Measurements from ENCODE around the gene RBBP5.

Gene RBBP5

DNA sequence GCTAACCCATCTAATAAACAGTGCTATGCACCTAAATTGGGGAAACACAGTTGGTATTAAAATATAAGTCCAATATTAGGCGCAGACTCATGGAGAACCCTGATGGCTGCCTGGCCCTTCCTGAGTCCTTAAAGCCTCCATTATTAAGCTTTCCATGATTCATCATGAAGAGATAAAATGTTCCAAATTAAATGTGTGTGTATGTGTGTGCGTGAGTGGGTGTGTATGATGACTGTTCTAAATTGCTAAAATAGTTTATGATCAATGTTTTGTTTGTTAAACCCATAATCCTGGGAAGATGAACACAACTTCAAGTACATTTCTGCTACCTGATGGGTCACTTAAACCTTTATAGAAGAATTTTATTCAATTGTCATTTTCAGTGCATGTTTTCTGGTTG lies 6.3 kb upstream of the RBBP5 start:
- no peak for DNase-seq

DNA sequence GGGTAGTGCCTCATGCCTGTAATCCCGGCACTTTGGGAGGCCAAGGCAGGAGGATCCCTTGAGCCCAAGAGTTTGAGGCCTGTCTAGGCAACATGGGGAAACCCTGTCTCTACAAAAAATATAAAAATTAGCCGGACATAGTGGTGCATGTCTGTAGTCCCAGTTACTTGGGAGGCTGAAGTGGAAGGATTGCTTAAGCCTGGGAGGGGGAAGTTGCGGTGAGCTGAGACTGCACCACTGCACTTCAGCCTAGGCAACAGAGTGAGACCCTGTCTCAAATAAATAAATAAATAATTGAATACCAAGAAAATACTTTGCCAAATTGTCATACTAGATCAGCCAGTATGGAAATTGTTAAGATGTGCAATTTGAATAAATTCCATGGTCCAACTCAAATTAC lies 5.9 kb upstream of the RBBP5 start:
- no peak for DNase-seq

DNA sequence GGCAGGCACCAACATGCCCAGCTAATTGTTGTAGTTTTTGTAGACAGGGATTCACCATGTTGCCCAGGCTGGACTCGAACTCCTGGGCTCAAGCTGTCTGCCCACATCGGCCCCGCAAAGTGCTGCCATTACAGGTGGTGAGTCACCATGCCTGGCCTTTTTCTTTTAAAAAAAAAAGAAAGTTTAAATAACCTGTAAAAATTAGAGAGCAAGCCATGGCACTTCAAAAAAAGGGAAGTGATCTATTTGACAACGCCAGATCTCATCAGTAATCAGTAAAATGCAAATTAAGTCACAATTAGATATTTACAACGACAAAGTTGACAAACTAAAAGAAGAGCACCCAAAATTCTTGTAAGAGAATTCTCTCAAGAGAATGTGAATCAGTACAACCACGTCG lies 2.9 kb upstream of the RBBP5 start:
- DNase-seq = no peak

DNA sequence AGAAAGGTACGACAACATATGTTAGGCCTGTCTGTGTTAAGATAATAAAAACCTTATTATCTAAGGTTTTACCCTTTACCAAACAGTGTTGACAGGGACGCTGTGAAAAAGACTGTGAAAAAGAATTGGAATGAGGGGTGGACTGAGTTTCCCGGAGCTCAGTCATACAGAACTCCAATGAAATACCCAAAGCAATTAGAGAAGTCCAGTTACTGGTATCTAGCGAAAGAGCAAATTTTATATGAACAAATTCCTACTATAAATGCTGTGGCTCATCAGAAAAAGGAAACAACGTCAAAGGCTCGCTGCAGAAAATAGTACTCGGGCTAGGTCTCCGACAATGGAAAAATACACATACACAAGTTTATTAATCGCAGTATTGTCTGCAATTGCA lies 708 bp upstream of the RBBP5 start:
- no peak for DNase-seq

DNA sequence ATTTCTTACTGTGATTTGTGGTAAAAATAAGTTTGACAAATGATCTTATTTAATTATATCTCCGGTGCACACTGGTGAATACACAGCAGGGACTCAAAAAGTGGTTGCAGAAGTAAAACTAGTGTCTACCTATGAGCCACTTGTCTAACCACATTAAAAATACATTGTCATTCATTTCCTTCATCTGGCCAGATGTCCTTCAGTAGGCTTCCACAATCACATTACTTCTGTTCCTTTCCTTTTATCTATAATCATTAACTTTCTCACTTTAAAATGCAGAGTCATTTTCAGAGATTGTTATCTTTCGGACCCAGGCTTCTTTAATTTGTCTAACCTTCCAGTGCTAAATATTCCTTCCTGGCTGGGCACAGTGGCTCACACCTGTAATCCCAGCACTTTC lies 3.0 kb downstream of the RBBP5 start:
- DNase-seq = no peak

DNA sequence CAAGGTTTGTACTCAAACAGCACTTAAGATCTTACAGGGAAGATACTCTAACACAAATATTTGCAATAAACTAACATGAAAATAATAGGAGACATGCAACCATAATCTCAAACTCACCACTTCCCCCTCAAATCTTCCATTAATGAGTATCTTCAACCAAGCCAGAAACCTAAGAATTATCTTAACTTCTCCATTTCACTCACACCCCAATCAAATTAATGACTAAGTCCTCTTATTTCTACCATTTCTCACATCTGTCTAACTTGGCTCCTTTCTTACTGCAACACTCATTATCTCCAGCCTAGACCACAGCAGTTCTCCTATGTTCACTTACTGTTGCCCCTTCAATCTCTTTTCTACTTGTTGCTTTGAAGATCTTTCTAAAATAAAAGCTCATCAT lies 10.4 kb downstream of the RBBP5 start:
- DNase-seq = no peak

DNA sequence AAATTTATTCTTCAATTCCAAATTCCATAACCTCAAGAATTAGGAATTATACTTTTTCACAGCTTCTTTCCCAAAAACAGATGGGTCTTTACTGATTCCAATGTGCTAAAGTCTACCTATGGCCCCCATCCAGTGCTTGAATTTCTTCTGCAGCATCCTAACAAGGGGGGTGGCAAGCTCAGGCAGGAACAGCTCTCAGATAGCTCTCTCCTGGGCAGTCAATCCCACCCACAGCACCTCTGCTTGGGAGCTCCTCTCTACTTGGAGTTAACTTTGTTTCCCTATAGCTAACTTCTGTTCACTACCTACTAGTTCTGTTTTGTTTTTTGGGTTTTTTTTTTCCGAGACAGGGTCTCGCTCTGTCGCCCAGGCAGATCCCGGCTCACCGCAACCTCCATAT lies 12.1 kb downstream of the RBBP5 start:
- no peak for DNase-seq

DNA sequence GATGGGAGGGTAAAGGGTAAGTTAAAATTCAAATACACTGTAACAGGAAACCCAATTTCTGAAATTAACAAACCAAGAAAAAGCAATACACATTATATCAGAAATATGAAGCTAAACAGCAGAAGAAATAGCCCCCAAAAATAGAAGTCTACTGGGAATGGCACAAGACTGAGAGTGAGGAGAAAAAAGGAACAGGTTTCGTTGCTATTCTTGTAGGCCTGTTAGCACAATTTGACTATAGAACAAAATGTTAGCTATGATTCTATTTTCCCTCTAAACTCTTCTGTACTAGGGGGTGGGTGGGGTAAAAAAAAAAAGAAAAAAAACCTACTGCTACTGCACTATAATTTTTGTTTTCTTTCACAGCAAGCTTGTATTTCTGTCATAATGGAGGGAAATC lies 12.5 kb downstream of the RBBP5 start:
- DNase-seq = no peak

DNA sequence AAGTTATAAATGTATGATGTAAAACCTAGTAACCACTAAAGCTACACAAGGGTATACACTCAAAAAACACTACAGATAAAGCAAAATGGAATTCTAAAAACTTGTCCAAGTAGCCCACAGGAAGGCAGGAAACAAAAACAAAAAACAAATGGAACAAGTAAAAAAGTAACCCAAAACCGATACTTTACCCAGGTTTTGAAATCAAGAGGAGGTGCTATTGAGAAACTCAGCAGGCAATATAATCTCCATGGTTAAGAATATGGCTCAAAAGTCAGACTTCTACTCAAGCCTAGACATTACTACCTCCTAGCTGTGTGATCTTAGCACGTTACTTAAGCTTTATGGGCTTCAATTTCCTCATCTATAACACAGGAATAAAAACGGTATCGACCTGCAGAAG lies 13.3 kb downstream of the RBBP5 start:
- DNase-seq = no peak

DNA sequence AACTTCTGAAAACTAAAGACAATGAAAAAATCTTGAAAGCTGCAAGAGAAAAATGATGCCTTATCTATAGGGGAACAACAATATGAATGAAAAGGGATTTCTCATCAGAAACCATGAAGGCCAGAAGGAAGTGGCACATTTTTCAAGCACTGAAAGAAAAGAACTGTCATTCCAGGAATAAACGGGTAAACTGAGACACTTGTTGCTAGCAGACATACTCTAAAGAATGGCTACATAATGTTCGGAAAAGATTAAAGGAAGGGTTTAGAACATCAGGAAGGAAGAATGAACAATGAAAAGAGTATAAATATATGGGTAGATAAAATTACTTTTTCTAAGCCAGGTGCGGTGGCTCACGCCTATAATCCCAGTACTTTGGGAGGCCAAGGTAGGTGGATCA lies 14.5 kb downstream of the RBBP5 start:
- no peak for DNase-seq

DNA sequence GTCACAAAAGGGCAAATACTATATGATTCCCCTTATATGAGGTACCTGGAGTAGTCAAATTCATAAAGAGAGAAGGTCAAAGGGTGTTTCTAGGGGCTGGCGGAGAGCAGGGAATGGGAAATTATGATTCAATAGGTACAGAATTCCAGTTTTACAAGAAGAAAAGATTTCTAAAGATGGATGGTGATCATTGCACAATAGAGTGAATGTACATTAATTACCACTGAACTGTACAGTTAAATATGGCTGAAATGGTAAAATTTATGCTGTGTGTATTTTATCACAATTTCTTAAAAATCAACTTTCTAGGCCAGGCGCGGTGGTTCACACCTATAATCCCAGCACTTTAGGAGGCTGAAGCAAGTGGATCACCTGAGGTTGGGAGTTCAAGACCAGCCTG lies 19.4 kb downstream of the RBBP5 start:
- DNase-seq = no peak

DNA sequence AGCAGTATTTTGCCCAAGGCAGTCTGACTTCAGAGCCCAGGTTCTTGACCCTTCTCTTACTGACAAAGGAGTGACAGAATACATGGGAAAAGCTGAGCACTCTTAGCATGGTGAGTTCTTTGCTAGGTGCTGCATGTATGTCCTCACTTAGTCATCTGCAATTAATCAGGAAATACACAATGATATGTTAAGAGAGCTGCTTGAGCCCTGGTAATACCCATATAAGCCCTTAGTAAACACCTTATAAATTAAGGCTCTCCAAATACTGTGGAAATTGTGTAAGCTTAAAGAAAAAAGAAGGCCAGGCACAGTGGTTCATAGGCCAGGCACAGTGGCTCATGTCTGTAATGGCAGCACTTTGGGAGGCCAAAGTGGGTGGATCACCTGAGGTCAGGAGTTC lies 23.5 kb downstream of the RBBP5 start:
- DNase-seq = no peak

DNA sequence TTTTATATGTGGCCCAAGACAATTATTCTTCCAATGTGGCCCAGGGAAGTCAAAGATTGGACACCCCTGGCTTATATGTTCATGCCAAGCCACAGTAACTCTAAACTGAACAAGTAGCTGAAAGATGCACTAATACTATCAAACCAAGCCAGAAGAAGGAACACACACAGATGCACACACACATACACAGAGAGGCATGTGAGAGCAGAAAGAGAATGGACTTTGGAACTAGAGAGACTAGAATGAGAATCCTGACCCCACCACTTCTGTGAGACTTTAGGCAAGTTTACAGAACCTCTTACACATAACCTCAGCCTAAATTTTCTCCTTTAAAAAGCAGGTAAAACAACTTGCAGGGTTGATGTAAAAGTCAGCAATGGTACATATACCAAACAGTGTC lies 26.4 kb downstream of the RBBP5 start:
- no peak for DNase-seq

DNA sequence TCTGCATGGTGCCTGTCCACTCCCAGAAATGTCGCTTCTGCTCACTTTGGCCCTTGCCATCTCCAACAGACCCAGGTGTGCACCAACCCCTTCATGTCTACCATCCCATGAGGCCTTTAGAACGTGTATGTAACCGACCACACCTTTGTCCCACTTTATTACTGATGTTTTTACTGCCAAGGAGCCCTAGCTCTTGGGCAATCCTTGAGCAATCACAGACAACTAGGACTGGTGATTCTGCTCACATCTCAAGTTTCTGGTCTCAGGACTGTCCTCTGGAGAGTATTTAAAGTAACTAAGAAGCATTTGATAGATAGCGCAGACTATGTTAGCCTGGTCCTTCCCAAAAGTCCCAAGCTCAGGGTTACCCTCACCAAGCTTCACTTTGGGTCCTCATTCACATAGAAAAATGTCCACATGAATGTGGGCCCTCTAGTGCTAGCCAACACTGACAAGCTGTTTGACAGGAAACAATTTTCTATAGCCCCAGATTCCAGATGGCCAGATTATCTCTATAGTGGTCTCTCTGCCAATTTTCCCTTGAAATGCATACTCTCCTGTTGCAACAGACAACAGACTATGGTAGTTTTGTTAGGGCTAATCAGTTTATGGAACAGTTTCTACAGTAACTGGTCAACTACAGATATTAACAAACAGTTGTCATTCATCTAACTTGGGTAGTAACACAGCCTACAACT lies 30.6 kb downstream of the RBBP5 start:
- DNase-seq = no peak

DNA sequence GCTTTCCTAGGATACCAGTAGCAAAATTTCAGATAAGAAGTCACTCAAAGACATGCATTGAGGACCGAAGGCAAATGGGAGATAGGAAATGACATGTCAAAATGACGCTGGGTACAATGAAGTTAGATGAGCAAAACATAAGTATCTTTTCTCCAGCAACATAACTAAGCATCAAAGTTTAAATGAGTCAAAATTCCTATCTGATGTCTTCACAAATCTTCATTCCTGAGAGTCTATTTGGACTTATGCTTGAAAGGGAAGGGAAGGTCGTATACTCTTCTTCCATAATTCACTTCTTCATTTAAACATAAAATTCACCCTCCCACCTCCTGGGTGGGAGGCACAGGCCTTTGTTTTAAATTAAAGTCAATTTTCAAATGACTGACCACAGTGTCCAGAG lies 33.4 kb downstream of the RBBP5 start:
- DNase-seq = no peak

DNA sequence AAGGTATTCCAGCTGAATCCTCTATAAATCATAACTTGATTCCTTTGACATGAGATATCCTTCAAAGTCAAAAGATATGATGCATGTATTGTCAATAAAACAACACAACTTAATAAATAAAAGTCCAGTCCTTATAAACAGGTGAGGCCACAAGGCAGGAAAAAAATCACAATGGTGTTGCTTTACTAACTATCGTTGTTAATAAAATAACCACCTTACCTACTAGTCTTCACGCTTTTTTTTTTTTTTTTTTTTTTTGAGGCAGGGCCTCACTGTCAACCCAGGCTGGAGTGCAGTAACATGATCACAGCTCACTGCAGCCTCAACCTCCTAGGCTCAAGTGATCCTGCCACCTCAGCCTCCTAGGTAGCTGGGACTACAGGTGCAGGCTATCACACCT lies 37.4 kb downstream of the RBBP5 start, which contains the start of gene TMEM81:
Gene TMEM81 (minus strand): TSS at position 101 of the 400 bp plus-strand sequence. CDS start 140 bp downstream, outside the sequence.
- DNase-seq = no peak

DNA sequence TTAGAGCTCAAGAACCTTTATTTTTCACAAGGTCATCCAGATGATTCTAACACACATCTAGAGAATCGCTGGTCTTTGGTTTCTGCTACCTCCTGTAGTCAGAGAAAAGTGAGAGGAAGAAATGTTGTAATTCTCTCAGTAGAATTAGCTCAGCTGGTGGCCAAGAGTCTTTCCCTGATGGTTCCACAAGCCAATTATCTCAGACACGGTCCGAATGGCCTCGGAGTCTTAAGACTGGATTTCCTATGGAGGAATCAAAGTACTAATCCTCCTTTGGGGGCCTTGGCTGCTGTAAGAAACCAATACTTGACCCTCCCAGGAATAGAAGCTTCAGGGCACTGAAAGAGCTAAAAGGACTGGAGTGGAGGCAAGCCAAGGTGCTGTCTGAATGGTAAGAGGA lies 39.3 kb downstream of the RBBP5 start:
- DNase-seq = no peak

DNA sequence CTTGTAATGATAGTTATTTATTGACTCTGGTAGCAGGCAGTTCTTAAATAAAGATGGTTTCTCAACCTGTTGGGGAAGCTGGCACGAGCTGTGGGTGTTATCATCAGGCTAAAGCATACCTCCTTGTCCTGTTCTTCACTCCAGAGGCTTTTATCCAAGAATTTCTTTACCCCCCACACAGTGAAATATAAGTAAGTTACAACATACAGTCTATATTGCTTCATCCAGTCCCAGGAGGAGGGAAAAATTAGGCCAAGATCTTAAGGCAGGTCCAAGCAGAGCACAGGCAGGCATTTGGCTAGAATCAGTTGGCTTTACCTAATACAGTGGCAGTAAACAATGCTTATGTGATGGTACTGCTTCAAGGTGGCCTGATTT lies 43.9 kb downstream of the RBBP5 start:
- no peak for DNase-seq

DNA sequence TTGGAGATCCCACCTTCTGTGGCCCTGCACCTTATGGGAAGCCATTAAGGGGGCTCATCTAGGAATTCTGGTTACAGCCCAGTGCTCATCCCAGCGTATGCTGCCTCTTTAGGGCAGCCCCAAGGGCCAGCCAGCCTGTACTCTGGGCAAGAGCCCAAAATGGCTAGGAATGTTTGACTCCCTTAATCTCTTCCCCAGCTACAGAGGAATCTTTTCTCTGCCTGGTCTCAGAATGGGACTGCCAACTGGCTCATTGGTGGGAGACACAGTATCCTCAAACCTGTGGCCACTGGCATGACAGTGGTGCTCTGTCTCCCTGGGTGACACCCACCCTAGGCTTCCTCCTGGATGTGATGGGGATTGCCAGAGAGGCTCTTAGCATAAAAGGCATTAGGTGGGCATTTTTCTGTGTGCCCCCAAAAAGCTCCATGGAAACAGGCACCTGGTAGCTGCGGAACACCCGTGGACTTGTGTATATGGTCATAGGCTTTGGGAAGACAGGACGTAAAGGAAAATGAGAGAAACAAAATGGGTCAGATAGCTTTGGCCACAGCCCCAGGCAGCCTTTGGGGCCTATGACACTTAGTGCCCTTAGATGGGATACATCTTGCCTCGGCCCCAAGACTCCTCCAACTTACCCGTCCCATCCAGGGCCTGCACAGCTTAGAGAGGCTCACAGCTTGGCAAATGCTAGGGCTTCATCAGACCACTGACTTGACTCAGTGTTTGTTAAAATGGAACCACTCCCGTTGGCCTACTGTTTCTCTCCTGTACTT lies 44.4 kb downstream of the RBBP5 start:
- DNase-seq = peak; percentile 28

DNA sequence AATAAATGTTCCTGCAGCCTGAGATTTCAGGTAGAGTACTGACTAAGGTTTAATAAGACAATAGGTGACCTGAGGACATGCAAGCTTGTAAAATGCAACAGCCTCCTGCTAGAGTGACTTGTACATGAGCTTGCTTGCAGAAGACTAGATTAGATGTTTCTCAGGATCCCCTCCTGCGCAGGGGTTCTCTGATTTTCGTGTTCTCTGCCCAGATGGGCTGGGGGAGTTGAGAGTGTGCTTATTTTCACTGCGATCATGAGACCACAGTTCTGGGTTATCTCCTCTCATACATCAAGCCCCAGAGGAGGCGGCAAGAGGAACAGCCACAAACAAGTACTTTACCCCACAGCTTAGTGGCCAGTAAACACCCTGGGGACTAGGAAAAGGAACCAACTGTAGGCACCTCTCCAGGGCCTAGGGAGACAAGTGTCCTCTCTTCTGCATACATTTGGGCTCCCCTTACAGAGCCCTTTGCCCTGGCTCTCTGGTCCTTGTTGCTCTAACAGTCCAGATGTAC lies 45.5 kb downstream of the RBBP5 start:
- no peak for DNase-seq

DNA sequence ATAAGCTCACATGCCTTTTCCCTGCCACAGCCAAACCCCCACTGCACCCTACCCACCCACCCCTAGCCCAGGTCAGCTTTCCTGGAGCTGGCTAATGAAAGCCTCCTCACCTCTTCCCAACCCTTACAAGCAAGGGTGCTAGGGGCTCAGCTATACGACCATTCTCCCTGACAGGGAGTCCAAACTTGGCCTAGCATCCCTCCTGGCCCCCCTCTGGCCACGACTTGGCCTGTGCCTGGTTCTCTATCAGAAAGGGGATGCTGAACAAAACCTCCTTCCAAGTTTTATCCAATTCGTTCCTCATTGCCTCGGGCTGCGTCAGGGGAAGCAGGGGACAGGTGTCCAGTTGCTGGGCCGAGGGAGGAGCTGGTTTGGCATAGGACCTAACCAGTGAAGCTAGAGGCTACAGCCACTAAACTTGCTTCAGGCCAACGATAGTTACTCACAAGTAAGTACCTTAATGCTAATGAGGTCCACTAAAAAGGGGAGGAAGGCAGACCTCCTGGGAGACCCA lies 46.1 kb downstream of the RBBP5 start:
- no peak for DNase-seq

DNA sequence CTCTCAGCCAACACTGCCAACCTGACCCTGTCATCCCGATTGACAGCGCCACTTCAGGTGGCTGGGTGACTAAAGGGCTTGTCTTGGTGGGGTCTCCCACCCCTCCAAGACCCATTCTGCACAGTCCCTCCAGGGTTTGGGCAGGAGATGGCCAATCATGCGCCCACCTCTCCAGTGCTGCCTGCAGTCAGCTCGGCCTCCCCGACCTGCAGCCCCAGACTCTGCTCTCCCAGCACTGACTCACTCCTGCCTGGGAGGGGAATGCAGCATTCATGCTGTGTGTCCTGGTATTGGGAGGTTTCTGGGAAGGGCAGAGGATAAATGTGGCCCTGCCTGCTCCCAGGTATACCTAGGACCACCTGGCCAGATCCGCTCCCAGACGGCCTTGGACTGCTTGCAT lies 47.3 kb downstream of the RBBP5 start:
- no peak for DNase-seq

DNA sequence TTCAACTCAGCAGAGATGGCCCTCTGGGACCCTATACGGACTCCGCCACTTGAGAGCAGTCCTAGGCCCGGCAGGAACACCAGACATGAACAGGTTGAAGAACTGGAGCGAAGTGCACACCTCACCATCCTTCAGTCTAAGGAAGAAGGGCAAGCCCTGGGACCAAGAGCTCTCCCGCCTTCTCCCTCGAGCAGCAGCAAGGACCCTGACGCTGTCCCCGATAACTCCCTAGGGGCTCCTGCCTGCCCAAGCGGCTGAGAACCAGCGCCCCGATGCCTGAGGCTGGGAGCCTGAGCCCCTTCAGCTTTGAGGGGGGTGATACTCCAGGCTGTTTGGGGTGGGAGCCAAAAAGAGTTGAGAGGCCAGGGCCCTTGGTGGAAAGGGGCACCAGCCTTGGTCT lies 47.7 kb downstream of the RBBP5 start:
- no peak for DNase-seq

DNA sequence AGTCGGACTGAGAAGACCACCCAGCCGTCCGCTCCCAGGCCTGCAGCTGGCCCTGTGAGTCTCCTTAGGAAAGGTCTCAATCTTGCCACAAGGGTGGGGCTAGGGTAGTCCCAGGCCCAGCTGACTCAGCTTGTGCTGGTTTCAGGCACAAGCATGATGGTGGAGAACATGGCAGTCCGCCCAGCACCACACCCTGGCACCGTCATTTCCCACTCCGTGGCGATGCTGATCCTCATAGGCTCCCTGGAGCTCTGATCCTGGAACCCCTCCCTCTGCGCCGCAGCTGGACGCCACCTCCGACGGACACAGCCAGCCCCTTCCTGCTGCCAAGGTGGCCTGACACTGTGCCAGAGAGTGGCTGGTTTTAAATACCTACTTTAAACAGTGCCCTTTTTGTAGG lies 48.3 kb downstream of the RBBP5 start:
- no peak for DNase-seq
